HG03565 (cell line): ENCODE measurements around the gene SOX18.
"Not testable (repeated sequence)": the region's sequence is repeated elsewhere in the genome, so short reads cannot be mapped to it uniquely, and the experiment has no call there.

Experiments used
- ATAC-seq: cut with Tn5 transposase; IDR thresholded peaks from one replicate; pipeline ENCODE4 v1.9.1; 2021; ENCODE audit warnings: mild to moderate bottlenecking, moderate library complexity; ENCODE audit not compliant: unreplicated experiment

SOX18 gene

DNA sequence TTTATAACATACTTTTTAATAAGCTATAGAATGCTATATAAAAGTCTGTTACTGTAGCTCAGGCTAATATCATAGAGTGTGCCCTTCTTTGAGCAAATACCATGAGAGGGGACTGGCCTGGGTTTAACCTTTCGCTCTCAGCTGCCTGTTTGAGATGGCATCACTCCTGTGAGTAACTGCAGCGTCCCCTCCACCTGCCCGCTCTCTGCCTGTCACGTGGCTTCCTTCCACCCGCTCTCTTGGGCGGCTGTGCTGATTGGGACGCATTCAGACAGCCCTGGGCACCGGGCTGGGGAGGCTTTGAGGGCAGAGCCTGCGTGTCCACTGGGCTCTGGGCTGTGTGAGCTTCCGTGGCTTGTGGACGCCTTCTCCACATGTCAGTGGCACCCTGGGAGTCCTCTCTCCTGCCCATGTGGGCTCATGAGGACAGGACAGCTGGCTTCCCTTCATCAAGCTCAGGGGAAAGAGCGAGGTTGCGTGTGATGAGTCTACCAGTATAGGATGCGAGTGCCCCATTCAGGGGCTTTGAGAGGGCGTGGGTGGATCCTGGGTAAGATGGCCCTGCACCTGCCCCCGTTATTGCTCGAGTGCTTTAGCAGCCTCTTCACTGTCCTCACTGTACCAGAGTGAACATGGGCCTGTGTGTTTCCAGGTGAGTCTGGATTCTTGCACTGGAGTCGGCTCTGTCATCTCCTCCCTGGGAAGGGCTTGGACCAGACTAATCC is 24.2 kb downstream of the SOX18 start:
- ATAC-seq, result no peak

- ATAC-seq, result no peak
These were observed 25.1 kb downstream of the SOX18 start for GRCh38 chr20:64024141-64024990.

DNA sequence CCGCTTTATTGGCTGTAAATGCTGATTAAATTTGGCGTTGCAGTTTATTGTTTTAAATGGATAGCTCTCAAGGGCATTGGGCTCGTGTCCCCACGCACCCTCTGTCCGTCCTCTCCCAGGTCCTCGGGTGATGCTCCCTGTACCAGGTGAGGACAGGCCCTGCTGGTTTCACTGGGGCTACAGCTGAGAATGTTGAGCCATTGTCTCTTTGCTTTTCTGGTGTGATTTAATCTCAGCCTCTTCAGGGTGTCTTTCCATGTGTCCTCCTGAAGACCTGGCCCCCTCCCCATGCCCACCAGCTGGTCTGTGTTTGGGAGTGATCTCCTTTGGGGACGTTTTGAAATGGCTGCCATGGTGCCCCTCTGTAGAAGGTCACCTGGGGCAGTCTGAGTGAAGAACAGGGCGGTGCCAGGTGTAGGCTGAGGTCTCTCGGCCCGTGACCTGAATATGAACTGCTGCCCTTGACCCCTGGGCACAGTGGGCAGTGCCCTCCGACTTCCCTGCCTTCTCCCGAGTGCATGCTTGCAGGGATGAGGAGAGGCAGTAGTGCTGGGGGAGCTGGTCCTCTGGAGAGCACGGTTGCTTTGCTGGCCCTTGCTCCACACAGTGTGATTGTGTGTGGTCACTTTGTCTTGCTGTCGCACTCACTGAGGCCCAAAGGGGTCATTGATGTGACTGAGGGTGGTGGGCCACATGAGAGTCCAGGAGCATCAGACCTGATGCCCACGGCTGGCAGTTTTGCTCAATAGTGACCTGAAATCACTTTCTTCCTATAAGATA is 25.9 kb downstream of the SOX18 start:
- no peak for ATAC-seq

DNA sequence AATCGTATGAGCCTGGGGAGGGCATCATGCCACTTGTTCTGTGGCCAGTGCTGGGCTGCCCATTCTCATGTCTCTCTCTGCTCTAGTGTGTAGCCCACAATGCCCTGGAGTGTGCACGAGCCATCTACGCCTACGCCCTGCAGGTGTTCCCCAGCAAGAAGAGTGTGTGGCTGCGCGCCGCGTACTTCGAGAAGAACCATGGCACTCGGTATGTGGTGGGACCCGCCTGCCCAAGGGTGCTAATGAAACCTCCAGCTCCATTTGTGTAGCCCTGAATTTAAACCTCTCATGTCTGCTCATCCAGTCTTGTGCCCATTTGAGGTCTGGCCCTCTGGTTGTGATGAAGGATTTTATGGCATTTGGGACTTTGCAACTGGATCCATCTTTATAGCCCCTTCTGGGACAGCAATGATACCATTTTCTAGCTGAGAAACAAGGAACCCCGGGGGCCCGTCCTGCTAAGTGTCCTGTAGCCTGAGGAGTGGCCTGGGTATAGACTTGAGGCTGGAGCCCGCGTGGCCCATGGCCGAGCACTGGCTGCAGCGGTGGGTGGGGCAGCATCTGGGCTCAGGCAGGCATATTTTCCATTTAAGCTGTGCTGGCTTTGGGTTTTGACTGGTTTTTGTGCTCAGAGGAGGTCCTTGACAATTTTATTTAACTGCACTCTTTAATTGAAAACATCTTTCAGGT is 26.6 kb downstream of the SOX18 start:
- ATAC-seq, result no peak

- no peak for ATAC-seq
These were observed 28.1 kb downstream of the SOX18 start for GRCh38 chr20:64021124-64021975.

DNA sequence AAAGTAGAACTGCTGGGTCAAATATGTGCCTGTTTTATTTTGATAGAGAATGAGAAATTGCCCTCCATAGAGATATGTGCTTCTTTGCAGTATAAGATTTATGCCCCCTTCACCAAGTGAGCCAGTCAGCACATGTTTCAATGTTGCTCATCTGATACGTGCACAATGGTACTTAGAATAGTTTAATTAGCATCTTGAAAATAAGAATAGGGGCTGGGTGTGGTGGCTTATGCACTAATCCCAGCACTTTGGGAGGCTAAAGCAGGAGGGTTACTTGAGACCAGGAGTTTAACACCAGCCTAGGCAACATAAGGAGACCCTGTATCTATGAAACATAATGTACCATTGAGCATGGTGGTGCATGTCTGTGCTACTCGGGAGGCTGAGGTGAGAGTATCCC is 33.8 kb downstream of the SOX18 start:
- ATAC-seq, result no peak

GRCh38 chr20:64012385-64013154 is 36.9 kb downstream of the SOX18 start:
- ATAC-seq, result not testable (repeated sequence)

DNA sequence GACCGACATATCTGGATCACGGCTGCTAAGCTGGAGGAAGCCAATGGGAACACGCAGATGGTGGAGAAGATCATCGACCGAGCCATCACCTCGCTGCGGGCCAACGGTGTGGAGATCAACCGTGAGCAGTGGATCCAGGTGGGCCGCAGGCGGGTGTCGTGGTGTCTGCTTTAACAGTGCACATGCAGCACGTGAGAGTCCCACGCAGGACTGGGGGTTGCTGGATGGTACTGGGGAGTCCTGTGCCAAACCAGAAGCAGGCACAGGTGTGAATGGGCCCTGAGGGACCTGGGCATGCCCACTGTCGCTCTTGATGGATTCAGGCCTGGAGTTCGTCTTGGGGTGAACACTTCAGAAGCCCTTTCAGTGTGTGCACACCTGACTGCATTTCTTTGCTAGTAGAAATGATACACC is 38.1 kb downstream of the SOX18 start:
- ATAC-seq, result no peak

- ATAC-seq, result no peak
These were observed 38.7 kb downstream of the SOX18 start for GRCh38 chr20:64010711-64011237.

DNA sequence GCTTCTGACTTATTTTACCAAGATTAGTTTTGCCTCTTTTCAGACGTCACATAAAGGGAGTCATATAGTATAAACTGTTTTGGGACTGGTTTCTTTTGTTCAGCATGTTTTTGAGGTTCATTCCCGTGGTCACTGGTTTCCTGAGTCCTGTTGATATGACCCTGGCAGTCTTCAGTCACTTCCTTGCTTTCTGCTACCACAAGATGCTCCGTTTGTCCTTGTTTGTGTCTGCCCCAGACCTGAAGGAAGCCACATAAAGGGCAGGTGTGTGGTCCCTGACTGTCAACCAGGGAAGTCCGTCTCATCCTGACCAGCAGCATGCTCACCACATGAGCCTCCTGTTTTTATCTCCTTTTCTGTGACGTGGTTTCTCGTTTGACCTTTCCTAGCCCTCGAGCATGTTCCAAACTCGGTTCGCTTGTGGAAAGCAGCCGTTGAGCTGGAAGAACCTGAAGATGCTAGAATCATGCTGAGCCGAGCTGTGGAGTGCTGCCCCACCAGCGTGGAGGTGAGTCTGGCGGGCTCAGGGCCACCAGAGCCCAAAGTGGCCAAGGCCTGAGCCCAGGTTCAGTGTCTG is 39.5 kb downstream of the SOX18 start:
- no peak for ATAC-seq

DNA sequence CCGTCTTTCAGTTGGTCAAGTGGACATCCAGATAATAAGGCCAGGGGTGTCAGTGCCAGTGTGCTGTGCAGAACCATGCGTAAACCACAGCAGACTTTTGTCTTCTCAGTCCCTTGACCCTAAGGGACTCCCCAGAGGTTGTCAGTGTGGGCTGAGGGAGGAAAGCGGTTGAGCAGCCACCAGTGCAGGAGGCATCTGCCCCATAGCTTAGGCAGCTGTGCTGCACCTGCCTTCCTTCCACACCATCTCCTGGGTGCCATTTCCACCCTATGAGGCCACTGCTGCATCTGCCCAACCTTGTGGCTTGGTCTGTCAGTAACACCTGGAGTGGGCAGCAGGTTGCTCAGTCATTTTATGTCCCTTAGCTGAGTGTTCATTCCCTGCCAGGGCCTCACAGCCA is 42.5 kb downstream of the SOX18 start:
- no peak for ATAC-seq

DNA sequence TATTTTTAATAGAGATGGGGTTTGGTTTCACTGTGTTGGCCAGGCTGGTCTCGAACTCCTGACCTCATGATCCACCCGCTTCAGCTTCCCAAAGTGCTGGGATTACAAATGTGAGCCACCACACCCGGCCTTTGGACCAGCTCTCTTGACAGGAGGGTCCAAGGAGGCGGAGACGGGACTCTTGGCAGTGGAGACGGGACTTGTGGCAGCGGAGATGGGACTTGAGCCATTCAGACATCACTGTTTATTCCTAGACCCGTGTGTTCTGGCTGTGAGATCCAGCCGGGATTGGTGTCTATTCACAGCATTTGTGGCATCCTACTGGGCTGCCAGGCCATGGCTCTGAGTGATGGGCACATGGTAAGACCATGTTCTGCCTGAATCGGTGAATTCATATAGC is 42.9 kb downstream of the SOX18 start:
- ATAC-seq, result no peak

DNA sequence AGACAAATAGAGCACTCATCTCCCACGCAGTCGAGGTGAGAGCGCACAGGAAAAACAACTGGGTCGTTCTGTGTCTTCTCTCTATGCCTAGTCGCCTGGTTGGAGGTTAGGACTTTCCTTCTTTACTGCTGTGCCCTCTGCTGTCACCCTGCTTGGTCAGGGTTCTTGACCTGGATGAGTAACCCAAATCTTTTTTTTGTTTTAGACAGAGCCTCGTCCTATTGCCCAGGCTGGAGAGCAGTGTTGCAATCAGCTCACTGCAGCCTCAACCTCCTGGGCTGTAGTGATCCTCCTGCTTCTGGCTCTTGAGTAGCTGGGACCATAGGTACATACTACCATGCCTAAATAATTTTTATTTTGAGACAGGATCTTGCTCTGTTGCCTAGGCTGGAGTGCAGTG is 44.0 kb downstream of the SOX18 start:
- no peak for ATAC-seq

- no peak for ATAC-seq
These were observed 45.3 kb downstream of the SOX18 start for GRCh38 chr20:64003960-64004725.

- ATAC-seq, result no peak
These were observed 47.8 kb downstream of the SOX18 start for GRCh38 chr20:64001607-64002011.

GRCh38 chr20:64000906-64001305 is 48.5 kb downstream of the SOX18 start:
- no peak for ATAC-seq
